NCI-H2196 treated with DMSO at 0.1 percent for 48 hours (cell line): Measurements from ENCODE around the gene ZNF823.
"Not testable (repeated sequence)": the region's sequence is repeated elsewhere in the genome, so short reads cannot be mapped to it uniquely, and the experiment has no call there.

Experiments
- DNase-seq: peaks from one replicate; lab custom pipeline; 2025; ENCODE audit not compliant: unreplicated experiment; lab: John Stamatoyannopoulos, UW

ZNF823 gene

DNA sequence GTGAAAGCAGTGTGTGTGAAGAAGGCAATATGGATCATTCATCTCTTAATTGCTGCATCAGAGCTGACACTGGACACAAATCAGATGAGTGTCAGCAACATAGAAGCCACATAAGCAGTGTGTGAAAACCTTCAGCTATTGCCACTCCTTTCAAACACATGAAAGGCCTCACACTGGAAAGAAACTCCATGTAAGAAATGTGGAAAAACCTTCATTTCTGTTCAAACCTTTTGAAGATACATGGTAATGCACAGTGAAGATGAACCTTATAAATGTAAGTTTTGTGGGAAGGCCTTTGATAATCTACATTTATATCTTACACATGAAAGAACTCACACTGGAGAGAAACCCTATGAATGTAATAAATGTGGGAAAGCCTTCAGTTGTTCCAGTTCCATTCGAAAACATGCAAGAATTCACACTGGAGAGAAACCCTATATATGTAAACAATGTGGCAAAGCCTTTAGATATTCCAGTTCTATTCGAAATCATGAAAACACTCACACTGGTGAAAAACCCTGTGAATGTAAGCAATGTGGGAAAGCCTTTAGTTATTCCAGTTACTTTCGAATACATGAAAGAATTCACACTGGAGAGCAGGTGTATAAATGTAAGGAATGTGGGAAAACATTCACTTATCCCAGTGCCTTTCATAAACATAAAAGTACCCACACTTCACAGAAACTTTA, 53.6 kb downstream of the ZNF823 start:
- DNase-seq: no peak

DNA sequence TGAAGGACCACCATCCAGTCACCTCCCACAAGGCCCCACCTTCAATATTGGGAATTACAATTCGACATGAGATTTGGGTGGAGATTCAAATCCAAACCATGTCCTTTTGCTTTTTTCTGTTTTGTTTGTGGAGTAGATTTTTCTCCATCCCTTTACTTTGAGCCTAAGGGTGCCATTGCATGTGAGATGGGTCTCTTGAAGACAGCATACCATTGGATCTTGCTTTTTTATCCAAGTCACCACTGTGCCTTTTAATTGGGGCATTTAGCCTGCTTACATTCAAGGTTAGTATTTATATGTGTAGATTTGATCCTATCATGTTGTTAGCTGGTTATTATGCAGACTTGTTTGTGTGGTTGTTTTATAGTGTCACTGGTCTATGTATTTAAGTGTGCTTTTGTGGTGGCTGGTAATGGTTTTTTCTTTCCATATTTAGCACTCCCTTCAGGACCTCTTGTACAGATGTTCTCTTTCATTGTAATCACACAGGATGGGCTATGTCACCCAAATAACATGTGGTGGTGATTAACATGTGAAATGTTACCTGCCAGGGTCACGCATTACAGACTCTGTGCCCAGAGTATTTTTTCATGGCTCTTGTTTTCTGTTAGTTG, 58.0 kb downstream of the ZNF823 start:
- DNase-seq: no peak

DNA sequence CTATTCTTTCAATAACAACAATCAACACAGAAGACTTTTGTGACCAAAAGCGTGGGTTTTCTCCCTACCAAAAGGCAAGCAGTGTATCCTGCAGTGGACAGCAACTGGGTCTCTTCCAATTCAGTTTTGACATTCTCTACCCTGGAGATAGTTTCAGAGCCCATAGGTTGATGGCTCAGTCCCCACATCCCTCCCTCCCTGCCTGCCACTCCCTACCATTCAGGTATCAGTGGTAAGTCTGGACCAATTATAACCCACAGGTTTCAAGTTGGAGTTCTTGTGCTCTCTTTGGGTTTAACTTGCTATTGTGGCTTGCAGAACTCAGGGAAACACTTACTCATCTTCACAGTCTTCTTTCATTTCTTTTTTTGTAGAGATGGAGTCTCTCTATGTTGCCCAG, 60.2 kb downstream of the ZNF823 start:
- no peak for DNase-seq

DNA sequence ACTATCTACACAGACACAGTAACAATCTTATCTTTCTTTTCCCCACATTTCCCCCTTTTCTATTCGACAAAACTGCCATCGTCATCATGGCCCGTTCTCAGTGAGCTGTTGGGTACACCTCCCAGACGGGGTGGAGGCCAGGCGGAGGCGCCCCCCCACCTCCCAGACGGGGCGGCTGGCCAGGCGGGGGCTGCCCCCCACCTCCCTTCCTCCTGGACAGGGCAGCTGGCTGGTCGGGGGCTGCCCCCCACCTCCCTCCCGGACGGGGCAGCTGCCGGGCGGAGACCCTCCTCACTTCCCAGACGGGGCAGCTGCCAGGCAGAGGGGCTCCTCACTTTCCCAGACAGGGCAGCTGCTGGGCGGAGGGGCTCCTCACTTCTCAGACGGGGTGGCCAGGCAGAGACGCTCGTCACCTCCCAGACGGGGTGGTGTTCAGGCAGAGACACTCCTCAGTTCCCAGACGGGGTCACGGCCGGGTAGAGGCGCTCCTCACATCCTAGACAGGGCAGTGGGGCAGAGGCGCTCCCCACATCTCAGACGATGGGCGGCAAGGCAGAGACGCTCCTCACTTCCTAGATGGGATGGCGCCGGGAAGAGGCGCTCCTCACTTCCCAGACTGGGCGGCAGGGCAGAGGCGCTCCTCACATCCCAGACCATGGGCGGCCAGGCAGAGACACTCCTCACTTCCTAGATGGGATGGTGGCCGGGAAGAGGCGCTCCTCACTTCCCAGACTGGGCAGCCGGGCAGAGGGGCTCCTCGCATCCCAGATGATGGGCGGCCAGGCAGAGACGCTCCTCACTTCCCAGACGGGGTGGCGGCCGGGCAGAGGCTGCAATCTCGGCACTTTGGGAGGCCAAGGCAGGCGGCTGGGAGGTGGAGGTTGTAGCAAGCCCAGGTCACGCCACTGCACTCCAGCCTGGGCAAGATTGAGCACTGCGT, 61.8 kb downstream of the ZNF823 start:
- not testable (repeated sequence) for DNase-seq

DNA sequence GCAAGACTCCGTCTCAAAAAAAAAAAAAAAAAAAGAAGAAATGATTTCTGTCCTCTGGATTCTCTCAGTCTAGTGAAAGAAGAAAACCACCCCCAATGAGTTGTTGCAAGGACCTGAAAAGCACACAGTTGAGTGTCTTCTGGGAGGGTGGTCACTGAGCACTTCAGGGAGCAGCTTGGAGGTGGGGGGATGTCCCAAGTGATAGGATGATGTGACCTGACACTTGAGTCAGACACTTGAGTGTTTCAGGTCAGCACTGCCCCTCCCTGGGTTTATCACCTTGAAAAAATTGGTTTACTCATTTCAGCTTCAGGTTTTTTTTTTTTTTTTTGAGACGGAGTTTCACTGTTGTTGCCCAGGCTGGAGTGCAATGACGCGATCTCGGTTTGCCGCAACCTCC, 63.2 kb downstream of the ZNF823 start:
- DNase-seq: no peak

DNA sequence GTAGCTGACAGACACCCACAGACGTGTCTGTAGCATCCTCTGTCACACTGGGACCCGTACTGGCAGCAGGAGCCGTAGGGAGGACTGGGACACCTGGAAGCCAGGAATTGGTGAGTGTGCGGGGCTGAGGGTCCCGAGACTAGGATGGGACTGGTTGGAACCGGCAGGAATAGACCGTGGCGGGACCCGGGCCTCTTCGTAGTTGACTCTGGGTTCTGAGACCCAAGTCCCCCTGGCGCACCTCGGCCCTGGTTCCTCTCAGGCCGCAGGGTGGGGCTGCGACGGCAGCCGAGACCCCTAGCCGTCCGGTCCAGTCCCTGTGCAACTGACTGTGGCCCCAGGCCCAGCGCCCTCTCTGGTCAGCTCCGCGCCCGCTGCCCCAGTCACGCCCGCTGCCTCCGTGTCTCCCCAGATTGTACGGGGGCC, 64.7 kb downstream of the ZNF823 start:
- DNase-seq: no peak

DNA sequence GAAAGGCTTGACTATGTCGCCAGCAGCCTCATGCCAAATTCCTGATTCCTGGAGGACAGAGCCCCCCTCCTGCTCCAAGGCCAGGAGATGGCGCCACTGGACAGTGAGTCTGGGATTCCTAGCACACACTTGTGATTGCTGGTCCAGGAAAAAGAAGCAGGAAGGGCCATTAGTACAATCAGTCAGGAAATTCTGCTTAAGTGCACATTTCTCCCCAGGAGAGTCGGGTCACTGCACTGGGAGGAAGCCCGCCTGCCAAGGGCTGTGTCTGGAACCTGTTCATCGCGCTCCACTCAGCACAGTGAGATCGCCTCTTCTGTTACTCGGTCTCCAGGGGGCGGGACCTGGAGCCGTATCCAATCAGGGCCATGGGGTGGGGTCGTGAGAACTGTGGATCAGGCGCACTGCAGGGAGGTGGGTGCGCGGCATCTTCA, 65.1 kb downstream of the ZNF823 start:
- DNase-seq: no peak
